OCI-LY7 (cell line): ENCODE measurements around the gene HIF3A. TPM values are rescaled to one million over a fixed set of nuclear protein-coding genes. Genes with fewer than 3 reads are reported as not detected.

Experiments used
- BruUV-seq: library from RNA; stranded (reverse); fragments of 400-500 nt; replicated peaks from 2 replicates; lab custom pipeline; 2021; lab: Mats Ljungman, UMichigan
- CTCF ChIA-PET: fragments of 300-600 bp; sonication (Branson Sonifier 250); formaldehyde crosslinking; loops from one replicate; lab custom pipeline; 2022; ENCODE audit warnings: antibody characterized with exemption; ENCODE audit not compliant: unreplicated experiment; lab: Charles Lee
- POLR2A ChIA-PET: fragments of 300-600 bp; sonication (Branson Sonifier 250); formaldehyde crosslinking; loops from one replicate; lab custom pipeline; 2022; ENCODE audit warnings: antibody characterized with exemption; lab: Charles Lee
- DNase-seq: peaks from one replicate; pipeline ENCODE4 v3.0.0-alpha.2; 2015; ENCODE audit warnings: low spot score
- H2AFZ ChIP-seq: fragments of 200-600 bp; sonication (generic), shearing (Covaris generic); 2 replicates; pipeline ENCODE4 v1.6.1; 2014; ENCODE audit warnings: mild to moderate bottlenecking, antibody characterized with exemption, low read length, moderate library complexity
- H3K27ac ChIP-seq: fragments of 200-600 bp; sonication (generic); 2 replicates; pipeline ENCODE4 v1.5.1; 2014; ENCODE audit warnings: mixed run types, low read depth, mild to moderate bottlenecking, moderate library complexity, low read length, inconsistent platforms; ENCODE audit not compliant: poor library complexity, severe bottlenecking
- H3K36me3 ChIP-seq: fragments of 200-600 bp; sonication (generic); 2 replicates; pipeline ENCODE4 v1.6.1; 2014; ENCODE audit warnings: mild to moderate bottlenecking, antibody characterized with exemption, low read length, moderate library complexity, mixed read lengths; ENCODE audit not compliant: insufficient read depth
- H3K4me1 ChIP-seq: fragments of 200-600 bp; sonication (generic); 2 replicates; pipeline ENCODE4 v1.5.1; 2014; ENCODE audit warnings: mild to moderate bottlenecking, low read length; ENCODE audit not compliant: insufficient read depth, poor library complexity, severe bottlenecking
- H3K4me2 ChIP-seq: fragments of 200-600 bp; sonication (generic); 2 replicates; pipeline ENCODE4 v1.6.1; 2014; ENCODE audit warnings: mild to moderate bottlenecking, low read length
- H3K4me3 ChIP-seq: fragments of 200-600 bp; sonication (generic); 2 replicates; pipeline ENCODE4 v1.5.1; 2014; ENCODE audit warnings: mild to moderate bottlenecking, low read depth, low read length; ENCODE audit not compliant: poor library complexity, severe bottlenecking
- H3K79me2 ChIP-seq: fragments of 200-600 bp; sonication (generic); 2 replicates; pipeline ENCODE4 v1.6.1; 2016; ENCODE audit warnings: low read depth, mild to moderate bottlenecking, low read length, moderate library complexity, mixed read lengths; ENCODE audit not compliant: insufficient read depth
- H3K9me2 ChIP-seq: fragments of 200-600 bp; sonication (generic); 2 replicates; pipeline ENCODE4 v1.6.1; 2016; ENCODE audit warnings: mild to moderate bottlenecking, low read length, mixed read lengths; ENCODE audit not compliant: insufficient read depth
- H3K9me3 ChIP-seq: fragments of 200-600 bp; sonication (generic); 2 replicates; pipeline ENCODE4 v1.6.1; 2014; ENCODE audit warnings: mild to moderate bottlenecking, mixed run types, low read length, mixed read lengths
- H4K20me1 ChIP-seq: fragments of 200-600 bp; sonication (generic); 2 replicates; pipeline ENCODE4 v1.6.1; 2014; ENCODE audit warnings: mild to moderate bottlenecking, antibody characterized with exemption, low read length, moderate library complexity, mixed read lengths; ENCODE audit not compliant: insufficient read depth
- CTCF ChIP-seq: fragments of 200-600 bp; sonication (generic); conservative IDR thresholded peaks from 2 replicates; pipeline ENCODE4 v1.5.1; 2014; ENCODE audit warnings: mild to moderate bottlenecking, antibody characterized with exemption, low read length, moderate library complexity, mixed read lengths
- EZH2phosphoT487 ChIP-seq: fragments of 200-600 bp; sonication (generic); IDR thresholded peaks from 2 replicates; pipeline ENCODE4 v1.6.1; 2018; ENCODE audit warnings: low read depth, borderline replicate concordance, mild to moderate bottlenecking, mixed run types, antibody characterized with exemption, low read length, moderate library complexity, mixed read lengths
- intact Hi-C: fragments of 100-400 bp; cut with micrococcal nuclease; formaldehyde crosslinking; loops from one replicate; pipeline ENCODE4 v1.10.0; 2022; ENCODE audit not compliant: unreplicated experiment
- total RNA-seq, 2 experiments: library from RNA; depleted of rRNA in 1 of 2; stranded (reverse); fragments of >200 nt in 1 of 2; shearing (Covaris generic) in 1 of 2; gene quantifications; 2 replicates each; pipeline ENCODE4 v1.2.3, GENCODE V29; 2014 to 2022

The HIF3A gene
- total RNA-seq, 2 experiments from 2014 or later = not detected

- intact Hi-C loops = no loop called here
- H4K20me1 ChIP-seq = no peaks in the 10 kb centered on the region
These were observed 45.4 kb upstream of the HIF3A start for GRCh38 chr19:46251416-46251815.

GRCh38 chr19:46254776-46255175 is 42.1 kb upstream of the HIF3A start:
- CTCF ChIA-PET = no interaction called here

More at GRCh38 chr19:46251416-46251815, 45.4 kb upstream of the HIF3A start:
- Histone ChIP-seq H3K4me2 (no peak overlapping the region), H3K36me3 (no peaks in the 10 kb centered on the region), H3K9me2 (no peaks in the 10 kb centered on the region), H2AFZ (no peak overlapping the region), H3K9me3 (no peaks in the 10 kb centered on the region), H3K4me1 (no peaks in the 10 kb centered on the region), H3K79me2 (no peaks in the 10 kb centered on the region), H3K4me3 (no peak overlapping the region), H3K27ac (no peak overlapping the region)
- TF ChIP-seq EZH2phosphoT487 = no peak
- TF ChIP-seq CTCF = no peak
- DNase-seq = no peak
- ChIA-PET POLR2A (no interaction called here), CTCF (no interaction called here)
- no TSS peak for BruUV-seq

More at GRCh38 chr19:46254776-46255175, 42.1 kb upstream of the HIF3A start:
- no peaks in the 10 kb centered on the region for H3K36me3 ChIP-seq
- no peak overlapping the region for H2AFZ ChIP-seq
- no peaks in the 10 kb centered on the region for H4K20me1 ChIP-seq
- no peaks in the 10 kb centered on the region for H3K79me2 ChIP-seq
- DNase-seq = no peak
- no TSS peak for BruUV-seq
- POLR2A ChIA-PET = interaction anchor here (0.6 to 1.1 kb wide), 2 partner anchors 9 to 125 kb away, joined by 3 read pairs; no protein-coding TSS in a partner anchor
- no peaks in the 10 kb centered on the region for H3K9me3 ChIP-seq
- no peak for TF ChIP-seq CTCF
- TF ChIP-seq EZH2phosphoT487 = no peak
- H3K4me3 ChIP-seq = no peak overlapping the region
- no peaks in the 10 kb centered on the region for H3K9me2 ChIP-seq
- no peaks in the 10 kb centered on the region for H3K4me1 ChIP-seq
- no peak overlapping the region for H3K27ac ChIP-seq
- intact Hi-C loops = no loop called here
- no peak overlapping the region for H3K4me2 ChIP-seq
